GM19467 (cell line): ENCODE results near the gene P3H4.
A peak's percentile ranks its signal among the peaks of the same experiment; 100 is the strongest.
"Not testable (repeated sequence)": the region's sequence is repeated elsewhere in the genome, so short reads cannot be mapped to it uniquely, and the experiment has no call there.

ENCODE experiments used
- ATAC-seq: cut with Tn5 transposase; IDR thresholded peaks from one replicate; pipeline ENCODE4 v1.9.1; 2021; ENCODE audit warnings: mild to moderate bottlenecking, moderate library complexity; ENCODE audit not compliant: unreplicated experiment

Gene P3H4

GRCh38 chr17:41811549-41812380, at the start of gene P3H4:
P3H4 (minus strand) TSS chr17:41811949; CDS start chr17:41811915, 34 bp downstream.
- peak; percentile 49 for ATAC-seq

- ATAC-seq = no peak
Measured at GRCh38 chr17:41860254-41860931, 48.6 kb upstream of the P3H4 start.

GRCh38 chr17:41851382-41851781, 39.6 kb upstream of the P3H4 start:
- not testable (repeated sequence) for ATAC-seq

- ATAC-seq = no peak
Measured at GRCh38 chr17:41849251-41849990, 37.7 kb upstream of the P3H4 start.

- no peak for ATAC-seq
Measured at GRCh38 chr17:41848788-41849187, 37.0 kb upstream of the P3H4 start.

- ATAC-seq = no peak
Measured at GRCh38 chr17:41844971-41845370, 33.2 kb upstream of the P3H4 start.

GRCh38 chr17:41840781-41841180, 29.0 kb upstream of the P3H4 start:
- not testable (repeated sequence) for ATAC-seq

GRCh38 chr17:41839448-41839847, 27.7 kb upstream of the P3H4 start:
- not testable (repeated sequence) for ATAC-seq

GRCh38 chr17:41837761-41838538, 26.2 kb upstream of the P3H4 start, which contains the start of gene KLHL10:
KLHL10 (plus strand) TSS chr17:41837825; CDS start chr17:41837933, 108 bp downstream.
- no peak for ATAC-seq

- no peak for ATAC-seq
Measured at GRCh38 chr17:41836550-41837196, 24.9 kb upstream of the P3H4 start.

GRCh38 chr17:41835800-41836549, 24.2 kb upstream of the P3H4 start, which contains the start of gene NT5C3B:
NT5C3B (minus strand) TSS chr17:41836232; CDS start chr17:41836193, 39 bp downstream.
- peak; percentile 58 for ATAC-seq

- peak; percentile 15 for ATAC-seq
Measured at GRCh38 chr17:41835214-41835799, 23.6 kb upstream of the P3H4 start.

GRCh38 chr17:41829961-41830360, 18.2 kb upstream of the P3H4 start:
- not testable (repeated sequence) for ATAC-seq

- ATAC-seq = no peak
Measured at GRCh38 chr17:41825175-41825845, 13.6 kb upstream of the P3H4 start.

- no peak for ATAC-seq
Measured at GRCh38 chr17:41824086-41824485, 12.3 kb upstream of the P3H4 start.

- no peak for ATAC-seq
Measured at GRCh38 chr17:41823580-41823979, 11.8 kb upstream of the P3H4 start.

- no peak for ATAC-seq
Measured at GRCh38 chr17:41823141-41823524, 11.4 kb upstream of the P3H4 start.
